ENCODE results near the gene MND1.

MND1 gene, protein sequence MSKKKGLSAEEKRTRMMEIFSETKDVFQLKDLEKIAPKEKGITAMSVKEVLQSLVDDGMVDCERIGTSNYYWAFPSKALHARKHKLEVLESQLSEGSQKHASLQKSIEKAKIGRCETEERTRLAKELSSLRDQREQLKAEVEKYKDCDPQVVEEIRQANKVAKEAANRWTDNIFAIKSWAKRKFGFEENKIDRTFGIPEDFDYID

DNA sequence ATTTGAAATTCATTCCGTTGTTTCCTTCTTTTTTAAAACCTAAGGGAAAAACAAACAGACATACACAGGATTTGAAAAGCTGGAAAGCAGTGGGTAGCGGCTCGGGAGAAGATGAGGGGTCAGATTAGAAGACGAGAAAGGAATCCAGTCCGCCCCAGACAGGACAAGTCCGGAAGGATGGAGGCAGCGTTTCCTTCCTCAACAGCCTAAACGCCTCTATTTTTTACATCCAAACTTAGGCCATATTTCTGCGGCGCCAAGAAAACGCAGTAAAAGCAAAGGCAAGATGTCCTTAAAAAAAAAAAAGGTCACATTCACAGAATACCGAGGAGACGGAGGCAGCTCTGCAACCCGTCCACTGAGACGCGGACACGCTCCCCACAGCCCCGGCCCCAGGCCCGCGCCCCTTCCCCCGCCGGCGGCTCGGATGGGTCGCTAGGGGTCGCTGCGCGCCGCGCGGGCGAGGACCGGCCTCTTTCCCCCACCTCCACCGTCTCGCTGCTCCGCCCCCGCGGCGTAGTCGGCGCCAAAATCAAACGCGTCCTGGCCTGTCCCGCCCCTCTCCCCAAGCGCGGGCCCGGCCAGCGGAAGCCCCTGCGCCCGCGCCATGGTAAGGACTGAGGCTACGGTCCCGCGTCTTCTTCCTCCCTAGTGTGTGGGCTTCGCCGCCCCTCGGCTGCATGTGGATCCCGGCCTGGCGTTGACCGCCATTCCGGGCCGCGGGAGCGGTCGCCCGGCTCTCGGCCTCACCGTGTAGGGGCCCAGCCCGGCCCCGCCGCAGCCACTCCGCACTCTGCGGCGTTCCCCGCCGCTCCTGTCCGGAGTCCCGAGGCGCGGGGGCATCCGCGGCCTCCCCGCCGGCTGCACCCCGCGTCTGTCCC, at the start of gene MND1:
TSS of gene MND1 (plus strand) at position 558 of the 881 bp plus-strand sequence. CDS start at position 608, 50 bp downstream.
- DNase-seq, result peak; percentile 31

DNA sequence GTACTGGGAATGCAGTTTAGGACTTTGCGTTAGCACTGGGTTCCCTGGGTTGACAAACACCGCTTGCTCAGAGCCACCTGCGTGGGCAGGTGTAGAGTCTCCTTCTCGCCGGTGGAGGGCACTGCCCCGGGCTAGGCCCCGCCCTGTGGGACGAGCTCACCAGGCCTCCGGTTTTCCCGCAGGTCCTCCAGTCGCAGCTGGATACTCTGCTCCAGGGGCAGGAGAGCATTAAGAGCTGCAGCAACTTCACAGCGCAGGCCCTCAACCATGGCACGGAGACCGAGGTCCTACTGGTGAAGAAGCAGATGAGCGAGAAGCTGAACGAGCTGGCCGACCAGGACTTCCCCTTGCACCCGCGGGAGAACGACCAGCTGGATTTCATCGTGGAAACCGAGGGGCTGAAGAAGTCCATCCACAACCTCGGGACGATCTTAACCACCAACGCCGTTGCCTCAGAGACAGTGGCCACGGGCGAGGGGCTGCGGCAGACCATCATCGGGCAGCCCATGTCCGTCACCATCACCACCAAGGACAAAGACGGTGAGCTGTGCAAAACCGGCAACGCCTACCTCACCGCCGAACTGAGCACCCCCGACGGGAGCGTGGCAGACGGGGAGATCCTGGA, 49.2 kb upstream of the MND1 start:
- no peak for DNase-seq

DNA sequence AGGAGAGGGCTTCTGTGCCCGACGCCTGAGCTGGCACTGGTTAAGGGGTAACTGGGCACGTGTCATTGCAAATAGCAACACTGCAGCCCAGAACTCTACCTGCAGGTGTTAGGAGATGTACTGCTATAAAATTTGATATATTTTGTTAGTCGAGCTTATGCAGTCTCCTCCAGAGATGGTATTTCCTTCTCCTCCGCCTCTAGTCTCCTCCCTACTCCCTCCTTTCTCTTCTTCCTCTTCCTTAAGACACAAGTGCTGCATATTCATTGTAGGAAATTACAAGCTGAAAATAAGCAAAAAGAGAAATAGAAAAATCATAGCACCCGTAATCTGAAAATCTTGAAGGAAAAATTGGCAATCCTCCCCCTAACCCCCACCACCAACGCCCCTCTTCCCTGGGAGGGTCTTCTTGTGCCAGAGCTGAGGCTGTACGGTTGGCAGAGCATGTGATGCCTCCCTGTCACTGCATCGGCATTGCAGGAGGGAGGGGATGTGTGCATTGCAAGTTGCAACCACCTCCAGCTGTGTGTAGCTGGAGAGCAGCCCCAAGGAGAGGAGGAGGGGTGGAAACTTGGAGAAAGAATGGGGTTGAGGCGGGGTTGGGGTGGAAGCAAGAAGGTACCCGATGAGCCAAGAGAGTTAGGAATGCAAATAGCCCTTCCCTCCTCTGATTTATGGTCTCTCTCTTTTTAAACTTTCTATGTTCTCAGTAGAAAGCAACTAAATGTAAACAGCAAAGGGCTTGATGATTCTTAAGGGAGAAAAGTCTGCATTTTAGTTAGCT, 48.3 kb upstream of the MND1 start:
- no peak for DNase-seq

DNA sequence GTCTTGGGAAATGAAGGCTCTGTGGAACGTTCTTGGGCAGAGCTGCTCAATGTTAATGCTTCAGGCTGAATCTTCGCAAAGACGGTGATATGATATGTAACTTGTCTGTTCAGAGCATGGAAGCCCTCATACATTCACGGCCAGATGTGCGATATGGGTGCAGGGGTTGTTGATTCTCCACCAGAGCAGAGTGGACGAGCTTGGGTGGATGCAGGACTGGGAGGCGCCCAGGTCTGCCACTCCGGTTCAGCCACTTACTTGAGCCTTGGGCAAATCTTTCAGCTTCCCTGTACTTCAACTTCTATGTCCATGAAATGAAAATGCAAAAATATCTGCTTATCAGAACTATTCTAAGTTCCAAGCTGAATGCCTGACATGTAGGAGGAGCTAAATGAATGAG, 47.4 kb upstream of the MND1 start:
- no peak for DNase-seq

DNA sequence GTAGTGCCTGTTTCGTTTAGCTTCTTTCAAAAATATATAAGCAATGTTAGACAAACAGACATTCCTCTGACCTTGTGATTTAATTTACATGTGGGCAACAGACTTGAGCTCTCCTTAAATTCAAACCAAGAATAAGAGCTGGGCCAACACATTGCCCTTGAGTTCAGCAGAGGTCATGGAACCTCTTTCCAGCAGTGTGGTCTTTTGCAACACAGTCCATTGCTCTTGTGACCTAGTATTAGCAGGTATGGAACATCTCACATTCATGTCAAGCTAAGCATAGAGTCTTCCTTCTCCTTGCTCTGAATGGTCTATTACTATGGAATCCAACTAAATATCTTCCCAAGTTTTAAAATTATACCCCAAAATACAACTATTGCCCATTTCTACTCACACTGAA, 33.7 kb upstream of the MND1 start:
- DNase-seq, result no peak

DNA sequence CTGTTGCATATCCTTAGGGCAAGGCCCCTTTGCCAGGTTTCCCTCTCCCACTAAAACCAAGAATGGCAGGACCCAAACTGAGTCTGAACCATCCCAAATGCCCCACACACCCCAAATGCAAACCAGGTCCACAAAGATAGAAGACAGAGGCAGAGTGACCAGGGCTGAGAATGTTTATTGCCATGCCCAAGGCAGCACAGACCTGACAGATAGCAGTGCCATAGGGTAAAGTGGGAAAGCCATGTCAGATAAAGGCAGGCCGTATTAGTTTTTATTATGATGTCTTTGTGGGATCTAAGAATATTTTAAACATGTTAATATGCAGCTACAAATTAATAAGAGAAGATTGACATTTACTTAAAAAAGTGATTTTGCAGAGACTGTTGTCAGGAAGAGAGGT, 29.6 kb upstream of the MND1 start:
- DNase-seq, result no peak

DNA sequence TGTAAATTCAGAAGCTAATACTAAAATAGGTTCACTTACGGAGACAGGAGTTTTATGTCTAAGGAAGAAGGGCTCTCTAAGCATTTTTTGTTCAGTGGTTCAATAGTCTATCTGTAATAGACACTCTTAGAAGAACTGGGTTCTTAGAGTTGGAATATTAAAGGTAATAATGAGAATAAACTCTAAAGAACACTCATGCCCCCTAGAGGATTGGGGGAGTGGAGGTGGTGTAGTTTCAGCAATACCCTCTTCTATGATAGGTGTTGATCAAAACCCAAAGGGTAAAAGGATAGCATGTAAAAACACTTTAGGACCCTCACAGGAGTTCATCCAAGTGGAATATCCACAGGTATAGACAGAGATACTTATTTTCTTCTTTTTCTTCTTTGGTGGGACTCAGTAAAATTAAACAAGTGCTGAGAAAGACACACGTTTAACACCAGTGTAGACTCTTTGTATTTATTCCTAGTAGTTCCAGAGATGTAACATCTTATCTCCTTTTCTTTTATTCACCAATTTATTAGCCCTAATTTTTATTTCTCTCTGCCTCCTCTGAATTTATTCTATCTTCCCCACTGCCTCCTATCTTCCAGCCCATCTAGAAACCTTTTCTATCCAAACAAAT, 25.7 kb upstream of the MND1 start:
- no peak for DNase-seq

DNA sequence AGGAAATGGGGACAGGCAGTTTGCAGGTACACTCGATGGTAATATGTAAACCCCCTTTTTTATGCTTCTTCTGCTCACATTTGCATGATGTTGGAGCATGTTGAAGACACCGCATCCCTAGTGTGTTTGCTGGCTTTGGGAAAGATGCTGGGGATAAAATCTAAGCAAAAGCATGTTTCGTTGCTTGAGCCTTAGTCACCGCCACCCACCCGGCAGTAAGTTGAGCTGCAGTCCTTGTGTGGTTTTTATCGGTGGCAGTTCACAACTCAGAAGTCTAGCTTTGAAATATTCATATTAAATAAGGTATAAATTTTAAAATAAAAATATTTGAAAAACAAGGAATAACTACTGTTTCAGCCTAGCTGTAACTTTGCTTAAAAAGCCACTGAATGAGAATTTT, 21.7 kb upstream of the MND1 start:
- DNase-seq, result no peak

DNA sequence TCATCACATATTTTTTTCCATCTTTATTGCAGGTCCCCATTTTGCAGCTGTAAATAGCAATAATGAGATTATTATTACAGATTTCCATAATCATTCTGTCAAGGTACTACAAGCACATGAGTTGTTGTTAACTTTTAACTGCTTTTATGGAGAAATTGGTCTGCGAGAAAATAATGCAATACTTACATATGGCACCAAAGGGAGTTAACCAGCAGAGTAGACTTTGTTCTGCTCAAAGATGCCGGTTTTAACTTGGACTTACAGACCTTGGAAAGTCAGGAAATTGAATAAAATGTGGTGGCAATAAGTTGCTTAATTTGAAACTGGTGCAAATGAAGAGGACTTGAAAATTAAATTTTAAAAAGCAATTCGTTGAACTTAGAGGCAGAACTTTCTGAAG, 20.4 kb upstream of the MND1 start:
- DNase-seq, result no peak

DNA sequence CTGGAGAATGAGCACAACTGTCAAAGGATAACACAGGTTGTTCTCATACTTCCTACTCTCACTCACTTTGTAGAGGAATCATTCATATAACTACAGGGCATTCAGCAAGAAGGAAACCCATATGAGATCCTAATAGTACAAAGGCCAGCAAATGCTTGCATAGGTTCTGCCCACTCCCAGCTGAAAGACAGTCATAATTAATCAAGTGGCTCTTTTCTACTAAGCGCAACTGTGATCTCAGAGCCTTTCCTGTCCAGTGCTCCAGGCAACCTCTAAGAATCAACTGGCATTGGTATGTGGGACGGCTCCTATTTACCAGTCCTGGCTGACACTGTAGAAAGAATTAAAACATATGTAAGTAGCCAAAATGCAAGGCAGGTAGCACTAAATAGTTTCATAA, 18.9 kb upstream of the MND1 start:
- no peak for DNase-seq

DNA sequence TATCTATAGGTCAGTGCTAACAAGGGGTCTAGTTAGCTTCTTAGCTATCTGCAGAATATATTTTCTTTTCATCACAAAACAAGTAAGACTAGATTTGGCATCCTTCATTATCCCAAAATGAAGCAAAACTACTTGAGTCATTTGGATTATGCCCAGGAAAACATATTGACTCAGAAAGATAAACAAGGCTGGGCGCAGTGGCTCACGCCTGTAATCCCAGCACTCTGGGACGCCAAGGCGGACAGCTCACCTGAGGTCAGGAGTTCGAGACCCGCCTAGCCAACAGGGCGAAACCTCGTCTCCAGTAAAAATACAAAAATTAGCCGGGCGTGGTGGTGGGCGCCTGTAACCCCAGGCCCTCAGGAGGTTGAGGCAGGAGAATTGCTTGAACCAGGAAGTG, 18.0 kb upstream of the MND1 start:
- no peak for DNase-seq

DNA sequence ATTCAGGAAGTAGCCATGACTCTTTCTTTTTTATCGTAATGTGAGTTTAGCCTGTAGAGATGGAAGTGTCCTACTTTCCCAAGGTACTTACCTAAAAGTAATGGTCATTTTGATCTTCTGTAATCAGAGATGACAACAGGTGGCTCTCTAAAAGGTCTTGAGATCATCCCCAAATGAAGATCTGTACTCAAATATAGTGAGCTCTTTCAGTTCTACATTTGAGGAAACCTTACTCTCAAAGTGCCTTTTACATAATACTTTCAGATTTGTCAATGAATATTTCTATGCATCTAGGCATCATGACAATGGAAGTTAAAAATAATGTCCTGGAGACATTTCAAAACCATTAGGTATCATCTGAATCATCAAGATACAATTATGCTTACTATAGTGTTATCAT, 17.2 kb upstream of the MND1 start:
- DNase-seq, result no peak

DNA sequence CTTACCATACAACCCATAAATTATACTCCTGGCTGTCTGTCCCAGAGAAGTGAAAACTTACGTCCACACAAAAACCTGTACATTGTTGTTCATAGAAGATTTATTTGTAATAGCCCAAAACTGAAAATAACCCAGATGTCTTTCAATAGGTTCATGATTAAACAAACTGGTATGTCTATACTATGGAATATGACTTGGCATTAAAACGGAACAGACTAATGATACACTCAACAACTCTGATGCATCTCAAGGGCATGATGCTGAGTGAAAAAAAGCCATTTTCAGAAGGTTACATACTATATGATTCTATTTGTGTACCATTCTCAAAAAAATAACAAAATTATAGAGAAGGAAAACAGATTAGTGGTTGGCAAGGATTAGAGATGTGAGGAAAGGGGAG, 11.6 kb upstream of the MND1 start:
- no peak for DNase-seq

DNA sequence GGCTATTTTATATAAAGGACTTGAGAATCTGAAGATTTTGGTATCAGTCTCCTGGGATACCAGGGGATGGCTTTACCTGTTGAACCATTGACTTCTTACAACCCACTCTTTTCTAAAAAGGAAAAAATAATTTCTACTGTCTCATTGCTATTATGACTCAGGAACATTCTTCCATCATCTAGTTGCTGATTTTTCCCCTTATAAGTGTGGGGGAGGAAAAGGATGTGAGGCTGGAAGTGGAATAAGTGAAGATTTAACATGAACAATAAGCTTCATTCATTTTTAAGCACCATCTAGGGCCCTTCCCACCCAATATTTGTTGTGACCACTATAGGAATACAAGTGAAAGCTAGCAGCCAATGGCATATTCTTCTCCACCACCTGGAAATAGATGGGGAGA, 10.6 kb upstream of the MND1 start:
- no peak for DNase-seq

DNA sequence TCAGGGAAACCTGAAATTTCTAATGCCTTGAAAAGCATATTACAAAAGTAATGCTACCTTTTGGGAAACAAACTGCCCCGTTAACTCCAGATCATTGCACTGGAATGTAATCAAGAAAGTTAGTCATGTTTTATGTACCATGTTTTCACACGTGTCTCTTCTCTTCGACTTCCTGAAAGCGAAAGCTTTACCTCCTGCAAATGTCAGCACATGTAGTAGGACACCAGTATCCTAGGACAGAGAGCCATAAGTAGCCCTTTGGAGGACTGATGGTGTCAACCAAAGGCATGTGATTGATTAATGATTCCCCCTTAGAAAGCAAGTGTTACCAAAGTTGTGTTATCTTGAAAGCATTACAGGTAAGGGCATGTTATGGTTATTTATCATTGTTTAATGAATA, 8.8 kb upstream of the MND1 start:
- DNase-seq, result no peak

DNA sequence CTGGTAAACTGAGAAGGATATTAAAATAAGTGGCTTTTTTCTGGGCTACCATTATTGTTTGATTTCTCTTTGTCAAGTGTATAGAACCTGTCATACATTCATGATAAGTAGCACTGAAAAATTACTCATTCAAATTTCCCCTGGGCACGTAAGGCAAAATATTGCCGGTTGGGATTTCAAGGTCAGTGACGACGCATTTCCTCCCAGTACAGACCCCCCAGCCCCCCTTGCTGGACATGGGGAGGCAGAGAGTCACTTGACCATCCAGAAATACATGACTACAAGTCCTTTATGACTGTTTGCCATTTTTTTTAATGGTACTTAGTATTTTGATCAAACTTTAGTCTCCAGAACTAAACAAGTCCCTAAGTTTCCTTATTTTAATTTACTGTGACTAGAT, 6.8 kb upstream of the MND1 start:
- DNase-seq, result no peak

DNA sequence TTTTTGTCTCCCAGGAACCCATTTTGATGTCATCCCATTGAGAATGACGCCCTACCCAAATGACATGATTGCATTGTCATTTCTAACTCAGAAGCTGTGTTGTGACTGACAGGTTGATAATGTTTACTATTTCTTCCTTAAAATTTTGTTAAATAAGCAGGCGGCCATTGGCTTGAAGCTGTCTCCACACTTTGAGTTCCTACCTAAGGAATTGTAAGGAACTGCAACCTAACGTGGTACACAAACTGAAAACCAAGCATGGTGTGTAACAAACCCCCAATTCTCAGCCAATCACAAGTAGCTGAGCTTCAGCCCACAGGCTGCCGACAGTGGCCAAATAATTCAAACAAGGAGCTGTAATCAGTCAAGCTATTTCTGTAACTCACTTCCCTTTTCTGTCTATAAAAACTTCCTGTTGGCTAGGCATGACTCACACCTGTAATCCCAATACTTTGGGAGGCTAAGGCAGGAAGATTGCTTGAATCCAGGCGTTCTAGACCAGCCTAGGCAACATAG, 2.9 kb upstream of the MND1 start:
- DNase-seq, result no peak

DNA sequence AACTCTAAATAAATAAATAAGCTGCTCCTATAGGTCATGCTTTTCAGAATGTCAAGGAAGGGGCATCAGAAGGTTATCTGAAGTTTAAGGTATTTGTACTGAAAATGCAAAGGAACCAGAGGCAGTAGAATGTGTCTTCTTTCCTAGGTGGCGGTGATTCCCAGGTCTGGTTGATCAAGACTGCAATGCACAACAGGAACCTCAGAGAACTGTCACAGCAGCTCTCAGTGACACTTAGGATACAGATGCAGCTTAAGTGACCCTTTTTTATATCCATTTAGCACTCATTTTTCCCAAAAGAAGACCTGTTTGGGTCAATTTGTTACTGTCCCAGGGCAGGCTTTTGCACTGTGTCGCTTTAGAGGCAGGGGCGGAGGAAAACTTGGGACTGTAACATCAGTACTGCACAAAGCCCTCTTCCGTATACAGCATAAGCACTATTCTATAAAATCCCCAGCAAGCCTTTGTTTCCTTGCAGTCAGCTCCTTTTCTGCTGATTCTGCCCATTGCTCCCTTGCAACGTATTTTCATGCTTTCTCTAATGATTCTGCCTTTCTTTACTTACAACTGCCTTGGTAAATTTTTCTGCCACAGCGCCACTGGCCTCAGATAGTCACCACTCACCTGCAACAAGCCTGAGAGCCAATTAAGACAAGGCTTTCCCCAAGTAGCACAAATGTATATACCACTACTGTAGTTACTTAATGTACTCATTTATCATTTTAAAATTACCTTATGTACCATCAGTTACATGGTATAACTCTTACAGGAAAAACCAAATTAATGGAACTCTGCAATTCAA, 1.5 kb upstream of the MND1 start:
- DNase-seq, result no peak

DNA sequence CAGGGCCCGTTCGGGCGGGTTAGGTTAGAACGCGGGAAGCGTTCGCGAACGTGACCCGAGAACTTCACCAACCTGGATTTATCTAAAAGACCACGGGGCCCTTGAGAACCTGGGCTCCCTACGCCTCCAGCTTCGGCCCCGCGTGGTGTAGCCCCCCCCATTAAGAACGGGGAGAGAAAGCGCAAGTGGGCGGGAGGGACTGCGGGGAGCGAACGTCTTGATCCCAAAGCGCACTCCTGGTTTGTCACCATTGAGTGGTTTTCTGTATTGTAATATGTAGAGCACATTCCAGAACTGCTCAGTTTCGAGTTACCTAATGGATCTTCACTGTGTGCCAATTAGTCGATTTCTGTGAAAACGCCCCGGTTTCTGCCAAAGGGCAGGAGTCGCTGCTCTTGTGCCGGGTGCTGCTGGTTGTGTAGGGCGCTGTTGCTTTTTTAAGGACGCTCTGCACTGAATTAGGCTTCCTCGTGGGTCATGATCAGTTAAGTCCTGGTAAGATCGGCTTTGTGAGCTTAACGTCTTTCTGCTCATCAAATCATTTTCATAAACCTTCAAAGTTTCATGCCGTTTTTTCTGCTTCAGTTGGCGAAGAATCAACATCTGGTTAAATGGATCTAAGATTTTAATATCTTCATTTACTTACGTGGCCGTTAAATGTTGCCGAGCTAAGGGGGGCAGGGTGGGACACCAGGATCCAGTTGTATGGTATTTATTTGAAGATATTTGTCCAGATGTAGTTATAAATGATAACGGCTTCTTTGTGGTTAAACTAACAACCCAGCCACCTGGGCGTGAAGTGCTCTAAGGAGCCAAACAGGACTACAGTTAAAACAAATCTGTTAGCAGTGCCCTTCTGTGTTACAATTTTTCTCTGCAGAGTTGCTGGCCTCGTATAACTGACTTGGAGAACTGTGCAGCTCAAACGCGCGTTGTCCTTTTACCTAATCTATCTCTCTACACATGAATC, 809 bp downstream of the MND1 start:
- peak; percentile 16 for DNase-seq

DNA sequence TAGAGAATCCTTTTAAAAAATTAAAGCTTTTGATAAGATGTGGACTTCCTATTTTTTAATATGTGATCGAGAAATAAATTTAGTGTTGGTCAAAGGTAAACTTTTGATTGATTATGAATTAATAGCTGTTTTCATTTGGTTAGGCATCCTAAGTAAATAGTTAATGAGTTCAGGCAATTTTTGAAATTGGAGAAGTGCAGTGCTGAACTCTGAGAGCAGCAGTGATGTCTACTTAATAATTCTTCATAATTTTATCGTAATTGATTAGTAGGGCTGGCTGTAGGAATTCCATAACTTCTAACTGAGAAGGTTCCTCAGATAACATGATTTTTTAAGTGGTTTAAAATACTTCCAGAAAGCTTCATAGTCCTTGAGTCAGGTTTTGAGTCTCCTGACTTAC, 1.5 kb downstream of the MND1 start:
- no peak for DNase-seq

DNA sequence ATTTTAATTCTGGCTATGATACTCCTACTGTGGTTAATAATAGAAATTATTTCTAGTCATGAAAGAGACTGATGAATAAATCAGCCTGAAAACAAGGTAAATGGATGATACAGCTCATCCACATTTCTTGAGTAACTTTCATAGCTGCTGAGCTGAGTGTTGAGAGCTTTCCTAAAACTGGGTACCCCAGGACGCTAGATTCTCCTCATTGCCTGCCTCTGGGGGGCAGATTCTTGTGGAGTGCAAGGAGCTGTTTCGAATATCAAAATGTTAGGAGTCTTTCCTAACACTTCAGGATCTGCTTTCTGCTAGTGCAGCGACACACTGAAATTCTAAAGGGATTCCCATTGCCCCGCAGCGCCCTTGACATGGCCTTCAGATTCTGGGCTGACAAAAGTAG, 2.1 kb downstream of the MND1 start:
- DNase-seq, result no peak

Measured in DMS79 (cell line).